HCT116 (cell line): Measurements from ENCODE around the gene HES2.

Source experiments
- CTCF ChIP-seq, 3 experiments: fragments of 200-600 bp in 1 of 3; sonication (generic) in 1 of 3; IDR thresholded peaks in 2 of 3; conservative IDR thresholded peaks in 1 of 3; 2 replicates each; pipeline ENCODE4 v1.5.1; 2012 to 2017; ENCODE audit warnings: low read depth in 2 of 3, low read length in 2 of 3, antibody characterized with exemption in 1 of 3, borderline replicate concordance in 1 of 3, control low read depth in 1 of 3, mild to moderate bottlenecking in 1 of 3, mixed read lengths in 1 of 3, mixed run types in 1 of 3, moderate library complexity in 1 of 3; ENCODE audit not compliant: insufficient read depth in 1 of 3
- JUND ChIP-seq: IDR thresholded peaks from 2 replicates; pipeline ENCODE4 v1.6.1; 2012
- MAX ChIP-seq: IDR thresholded peaks from 2 replicates; pipeline ENCODE4 v1.6.1; 2012
- REST ChIP-seq: IDR thresholded peaks from 2 replicates; pipeline ENCODE4 v1.6.1; 2012; ENCODE audit warnings: low read depth

GRCh38 chr1:6397844-6398441 lies 21.8 kb downstream of the HES2 start:
- no peak for TF ChIP-seq REST
- TF ChIP-seq JUND = no peak
- TF ChIP-seq CTCF (IDR thresholded peaks at IDR 0.05 in 2 of 3, conservative IDR thresholded peaks at IDR 0.05 in 1 of 3; ENCODE audit: borderline replicate concordance in 1 of 3, insufficient read depth in 1 of 3, low read depth in 2 of 3, low read length in 2 of 3) = no peak
- TF ChIP-seq MAX = no peak
